OCI-LY7 (cell line): ENCODE results near the gene PNPLA1. TPM values are rescaled to one million over a fixed set of nuclear protein-coding genes. Genes with fewer than 3 reads are reported as not detected.
A peak's percentile ranks its signal among the peaks of the same experiment; 100 is the strongest.

Source experiments
- BruUV-seq: library from RNA; stranded (reverse); fragments of 400-500 nt; replicated peaks from 2 replicates; lab custom pipeline; 2021; lab: Mats Ljungman, UMichigan
- CTCF ChIA-PET: fragments of 300-600 bp; sonication (Branson Sonifier 250); formaldehyde crosslinking; loops from one replicate; lab custom pipeline; 2022; ENCODE audit warnings: antibody characterized with exemption; ENCODE audit not compliant: unreplicated experiment; lab: Charles Lee
- POLR2A ChIA-PET: fragments of 300-600 bp; sonication (Branson Sonifier 250); formaldehyde crosslinking; loops from one replicate; lab custom pipeline; 2022; ENCODE audit warnings: antibody characterized with exemption; lab: Charles Lee
- DNase-seq: peaks from one replicate; pipeline ENCODE4 v3.0.0-alpha.2; 2015; ENCODE audit warnings: low spot score
- H2AFZ ChIP-seq: fragments of 200-600 bp; sonication (generic), shearing (Covaris generic); 2 replicates; pipeline ENCODE4 v1.6.1; 2014; ENCODE audit warnings: mild to moderate bottlenecking, antibody characterized with exemption, low read length, moderate library complexity
- H3K27ac ChIP-seq: fragments of 200-600 bp; sonication (generic); 2 replicates; pipeline ENCODE4 v1.5.1; 2014; ENCODE audit warnings: mixed run types, low read depth, mild to moderate bottlenecking, moderate library complexity, low read length, inconsistent platforms; ENCODE audit not compliant: poor library complexity, severe bottlenecking
- H3K36me3 ChIP-seq: fragments of 200-600 bp; sonication (generic); 2 replicates; pipeline ENCODE4 v1.6.1; 2014; ENCODE audit warnings: mild to moderate bottlenecking, antibody characterized with exemption, low read length, moderate library complexity, mixed read lengths; ENCODE audit not compliant: insufficient read depth
- H3K4me1 ChIP-seq: fragments of 200-600 bp; sonication (generic); 2 replicates; pipeline ENCODE4 v1.5.1; 2014; ENCODE audit warnings: mild to moderate bottlenecking, low read length; ENCODE audit not compliant: insufficient read depth, poor library complexity, severe bottlenecking
- H3K4me2 ChIP-seq: fragments of 200-600 bp; sonication (generic); 2 replicates; pipeline ENCODE4 v1.6.1; 2014; ENCODE audit warnings: mild to moderate bottlenecking, low read length
- H3K4me3 ChIP-seq: fragments of 200-600 bp; sonication (generic); 2 replicates; pipeline ENCODE4 v1.5.1; 2014; ENCODE audit warnings: mild to moderate bottlenecking, low read depth, low read length; ENCODE audit not compliant: poor library complexity, severe bottlenecking
- H3K79me2 ChIP-seq: fragments of 200-600 bp; sonication (generic); 2 replicates; pipeline ENCODE4 v1.6.1; 2016; ENCODE audit warnings: low read depth, mild to moderate bottlenecking, low read length, moderate library complexity, mixed read lengths; ENCODE audit not compliant: insufficient read depth
- H3K9me2 ChIP-seq: fragments of 200-600 bp; sonication (generic); 2 replicates; pipeline ENCODE4 v1.6.1; 2016; ENCODE audit warnings: mild to moderate bottlenecking, low read length, mixed read lengths; ENCODE audit not compliant: insufficient read depth
- H3K9me3 ChIP-seq: fragments of 200-600 bp; sonication (generic); 2 replicates; pipeline ENCODE4 v1.6.1; 2014; ENCODE audit warnings: mild to moderate bottlenecking, mixed run types, low read length, mixed read lengths
- H4K20me1 ChIP-seq: fragments of 200-600 bp; sonication (generic); 2 replicates; pipeline ENCODE4 v1.6.1; 2014; ENCODE audit warnings: mild to moderate bottlenecking, antibody characterized with exemption, low read length, moderate library complexity, mixed read lengths; ENCODE audit not compliant: insufficient read depth
- EZH2phosphoT487 ChIP-seq: fragments of 200-600 bp; sonication (generic); IDR thresholded peaks from 2 replicates; pipeline ENCODE4 v1.6.1; 2018; ENCODE audit warnings: low read depth, borderline replicate concordance, mild to moderate bottlenecking, mixed run types, antibody characterized with exemption, low read length, moderate library complexity, mixed read lengths
- intact Hi-C: fragments of 100-400 bp; cut with micrococcal nuclease; formaldehyde crosslinking; loops from one replicate; pipeline ENCODE4 v1.10.0; 2022; ENCODE audit not compliant: unreplicated experiment
- total RNA-seq, 2 experiments: library from RNA; depleted of rRNA in 1 of 2; stranded (reverse); fragments of >200 nt in 1 of 2; shearing (Covaris generic) in 1 of 2; gene quantifications; 2 replicates each; pipeline ENCODE4 v1.2.3, GENCODE V29; 2014 to 2022
- TF ChIP-seq, protein P1 (sequence below): fragments of 200-600 bp; sonication (generic); conservative IDR thresholded peaks from 2 replicates; pipeline ENCODE4 v1.5.1; 2014; ENCODE audit warnings: mild to moderate bottlenecking, antibody characterized with exemption, low read length, moderate library complexity, mixed read lengths

Gene PNPLA1
- total RNA-seq, 2 experiments from 2014 or later, result not detected

DNA sequence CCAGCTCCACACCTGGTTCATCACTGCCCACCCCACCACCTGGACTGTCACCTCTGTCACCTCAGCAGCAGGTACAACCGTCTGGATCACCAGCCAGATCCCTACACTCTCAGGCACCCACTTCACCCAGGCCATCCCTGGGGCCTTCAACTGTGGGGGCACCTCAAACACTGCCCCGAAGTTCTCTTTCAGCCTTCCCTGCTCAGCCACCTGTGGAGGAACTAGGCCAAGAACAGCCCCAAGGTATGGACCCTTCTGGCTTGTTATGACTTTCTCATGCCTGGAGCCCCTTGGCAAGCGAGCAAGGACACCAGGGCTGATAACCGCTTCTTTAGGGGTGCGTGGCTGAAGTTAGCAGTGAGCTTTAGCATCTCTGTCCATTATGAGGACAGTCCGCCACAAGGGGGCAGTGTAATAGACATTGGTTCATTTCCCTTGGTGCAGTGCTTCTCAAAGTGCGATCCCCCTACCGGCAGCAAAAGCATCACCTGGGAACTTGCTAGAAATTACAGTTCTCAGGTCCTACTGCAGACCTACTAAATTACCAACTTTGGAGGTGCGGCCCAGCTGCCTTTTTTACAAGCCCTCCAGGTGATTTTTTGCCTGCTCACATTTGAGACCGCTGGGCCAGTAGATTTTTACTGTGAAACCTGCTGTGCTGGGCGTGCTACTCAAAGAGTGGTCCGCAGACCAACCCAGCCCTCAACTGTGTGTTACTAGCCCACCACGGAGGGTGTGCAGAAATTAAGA, 32.5 kb downstream of the PNPLA1 start:
- Histone ChIP-seq H3K36me3 (no peaks in the 10 kb centered on the region), H3K79me2 (no peaks in the 10 kb centered on the region), H3K4me3 (no peak overlapping the region), H3K27ac (no peak overlapping the region), H3K9me2 (no peaks in the 10 kb centered on the region), H3K4me2 (no peak overlapping the region), H4K20me1 (no peaks in the 10 kb centered on the region), H3K4me1 (peaks cover 4% of the 10 kb centered on the region), H2AFZ (peak overlapping the region; percentile 32; the same call in 1 of the 2 replicates), H3K9me3 (no peaks in the 10 kb centered on the region)
- peak; percentile 95 for DNase-seq
- ChIA-PET POLR2A (no interaction called here), CTCF (interaction anchor here (0.6 to 1.6 kb wide), 3 partner anchors 9 to 19 kb away, joined by 3 to 7 read pairs (median 4); no protein-coding TSS in a partner anchor)
- intact Hi-C loops, result loop anchor here (1.0 to 5.0 kb wide), 3 partner anchors 58 to 276 kb away; partner anchors contain the start of gene MAPK14
- TF ChIP-seq, protein P1, sequence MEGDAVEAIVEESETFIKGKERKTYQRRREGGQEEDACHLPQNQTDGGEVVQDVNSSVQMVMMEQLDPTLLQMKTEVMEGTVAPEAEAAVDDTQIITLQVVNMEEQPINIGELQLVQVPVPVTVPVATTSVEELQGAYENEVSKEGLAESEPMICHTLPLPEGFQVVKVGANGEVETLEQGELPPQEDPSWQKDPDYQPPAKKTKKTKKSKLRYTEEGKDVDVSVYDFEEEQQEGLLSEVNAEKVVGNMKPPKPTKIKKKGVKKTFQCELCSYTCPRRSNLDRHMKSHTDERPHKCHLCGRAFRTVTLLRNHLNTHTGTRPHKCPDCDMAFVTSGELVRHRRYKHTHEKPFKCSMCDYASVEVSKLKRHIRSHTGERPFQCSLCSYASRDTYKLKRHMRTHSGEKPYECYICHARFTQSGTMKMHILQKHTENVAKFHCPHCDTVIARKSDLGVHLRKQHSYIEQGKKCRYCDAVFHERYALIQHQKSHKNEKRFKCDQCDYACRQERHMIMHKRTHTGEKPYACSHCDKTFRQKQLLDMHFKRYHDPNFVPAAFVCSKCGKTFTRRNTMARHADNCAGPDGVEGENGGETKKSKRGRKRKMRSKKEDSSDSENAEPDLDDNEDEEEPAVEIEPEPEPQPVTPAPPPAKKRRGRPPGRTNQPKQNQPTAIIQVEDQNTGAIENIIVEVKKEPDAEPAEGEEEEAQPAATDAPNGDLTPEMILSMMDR, result peak; percentile 97
- no peak for TF ChIP-seq EZH2phosphoT487
- no TSS peak for BruUV-seq

DNA sequence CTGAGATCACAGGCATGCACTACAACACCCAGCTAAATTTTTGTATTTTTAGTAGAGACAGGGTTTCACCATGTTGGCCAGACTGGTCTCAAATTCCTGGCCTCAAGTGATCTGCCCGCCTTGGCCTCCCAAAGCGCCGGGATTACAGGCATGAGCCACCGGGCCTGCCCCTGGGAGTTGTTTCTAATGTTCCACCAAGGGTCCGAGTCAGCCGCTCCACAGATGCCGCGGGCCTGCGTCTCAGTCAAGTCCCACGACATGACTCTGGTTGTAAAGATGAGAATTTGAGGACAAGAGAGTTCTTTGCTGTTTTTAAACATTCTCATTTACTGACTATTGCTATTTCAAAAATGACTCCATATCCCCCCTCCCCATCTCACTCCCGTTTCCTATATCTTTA, 36.0 kb downstream of the PNPLA1 start:
- DNase-seq, result no peak
- intact Hi-C loops, result no loop called here
- Histone ChIP-seq H3K9me2 (no peaks in the 10 kb centered on the region), H3K4me1 (peaks cover 4% of the 10 kb centered on the region), H3K79me2 (no peaks in the 10 kb centered on the region), H3K27ac (no peak overlapping the region), H3K4me2 (no peak overlapping the region), H3K36me3 (no peaks in the 10 kb centered on the region), H4K20me1 (no peaks in the 10 kb centered on the region), H3K4me3 (no peak overlapping the region), H3K9me3 (no peaks in the 10 kb centered on the region), H2AFZ (no peak overlapping the region)
- CTCF ChIA-PET, result no interaction called here
- no peak for TF ChIP-seq EZH2phosphoT487
- TF ChIP-seq, protein P1, result no peak
- BruUV-seq, result no TSS peak
- POLR2A ChIA-PET, result interaction anchor here (0.6 to 1.2 kb wide), 5 partner anchors 31 to 773 kb away, joined by 3 to 5 read pairs (median 5); partner anchors contain the start of gene BNIP5

DNA sequence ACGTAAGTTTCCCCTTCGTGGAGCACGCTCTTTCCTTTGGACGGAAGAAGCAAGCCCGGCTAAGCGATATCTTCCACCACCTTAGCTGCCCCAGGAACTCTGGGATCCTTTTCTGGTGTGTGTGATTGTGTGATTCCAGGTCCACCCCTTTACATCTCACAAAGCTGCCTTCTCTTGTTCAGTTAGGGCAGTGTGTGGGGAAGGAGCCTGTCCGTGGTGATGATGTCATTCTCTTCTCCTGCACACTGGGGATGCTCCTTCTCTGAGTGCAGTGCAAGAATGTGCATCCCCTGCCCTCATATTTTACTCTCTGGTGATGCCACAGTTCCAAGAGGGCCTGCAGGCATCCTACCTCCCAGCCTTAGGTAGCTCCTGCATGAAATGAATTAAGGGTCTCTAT, 36.5 kb downstream of the PNPLA1 start:
- no peak overlapping the region for H2AFZ ChIP-seq
- ChIA-PET CTCF (no interaction called here), POLR2A (interaction anchor here (1.2 kb wide), 1 partner anchor 78 kb away, joined by 3 read pairs; no protein-coding TSS in a partner anchor)
- H4K20me1 ChIP-seq, result no peaks in the 10 kb centered on the region
- no peak overlapping the region for H3K4me2 ChIP-seq
- H3K9me3 ChIP-seq, result no peaks in the 10 kb centered on the region
- no peaks in the 10 kb centered on the region for H3K79me2 ChIP-seq
- no peak overlapping the region for H3K4me3 ChIP-seq
- no TSS peak for BruUV-seq
- intact Hi-C loops, result no loop called here
- no peaks in the 10 kb centered on the region for H3K9me2 ChIP-seq
- H3K4me1 ChIP-seq, result peaks cover 4% of the 10 kb centered on the region
- no peaks in the 10 kb centered on the region for H3K36me3 ChIP-seq
- no peak for DNase-seq
- H3K27ac ChIP-seq, result no peak overlapping the region
- no peak for TF ChIP-seq EZH2phosphoT487
- TF ChIP-seq, protein P1, result no peak
